Spleen (tissue), 11 donors: ENCODE measurements around the gene VMP1. TPM values are rescaled to one million over a fixed set of nuclear protein-coding genes. Genes with fewer than 3 reads are reported as not detected.
A peak's percentile ranks its signal among the peaks of the same experiment; 100 is the strongest.

Experiments
- DNase-seq: peaks from one replicate; pipeline ENCODE4 v3.0.0-alpha.2; 2020
- H3K27ac ChIP-seq, 8 donors: fragments of 200-600 bp; sonication (generic) in 7 of 8; 1 replicate in 4 of 8; 2 replicates in 4 of 8; pipeline versions ENCODE4 v1.5.0 to v1.8.0; 2016 to 2021; ENCODE audit warnings: inconsistent platforms in 4 of 8, mild to moderate bottlenecking in 4 of 8, moderate library complexity in 1 of 8
- H3K27me3 ChIP-seq, 7 donors: fragments of 200-600 bp; sonication (generic) in 6 of 7; replicated peaks in 1 of 7; 1 replicate in 4 of 7; 2 replicates in 3 of 7; pipeline versions ENCODE4 v1.5.0 to v1.8.0; 2016 to 2021; ENCODE audit warnings: inconsistent platforms in 3 of 7, mild to moderate bottlenecking in 1 of 7
- H3K36me3 ChIP-seq, 6 donors: fragments of 200-600 bp; sonication (generic) in 5 of 6; 1 replicate in 4 of 6; 2 replicates in 2 of 6; pipeline versions ENCODE4 v1.5.0 to v1.8.0; 2016 to 2021; ENCODE audit warnings: inconsistent platforms in 2 of 6
- H3K4me1 ChIP-seq, 6 donors: fragments of 200-600 bp; sonication (generic) in 5 of 6; 1 replicate in 3 of 6; 2 replicates in 3 of 6; pipeline versions ENCODE4 v1.5.0 to v1.8.0; 2016 to 2021; ENCODE audit warnings: inconsistent platforms in 3 of 6
- H3K4me3 ChIP-seq, 8 donors: fragments of 200-600 bp; sonication (generic) in 7 of 8; 1 replicate in 4 of 8; 2 replicates in 4 of 8; pipeline versions ENCODE4 v1.5.0 to v1.8.0; 2016 to 2021; ENCODE audit warnings: inconsistent platforms in 4 of 8, mild to moderate bottlenecking in 4 of 8, moderate library complexity in 2 of 8
- H3K9me3 ChIP-seq, 8 donors: fragments of 200-600 bp; sonication (generic) in 7 of 8; 1 replicate in 4 of 8; 2 replicates in 4 of 8; pipeline versions ENCODE4 v1.5.0 to v1.8.0; 2016 to 2021; ENCODE audit warnings: inconsistent platforms in 4 of 8
- CTCF ChIP-seq, 11 experiments: fragments of 200-600 bp in 7 of 11; fragments of 450-650 bp in 4 of 11; sonication (generic) in 4 of 11; IDR thresholded peaks in 8 of 11; conservative IDR thresholded peaks in 3 of 11; 1 replicate in 7 of 11; 2 replicates in 4 of 11; pipeline versions ENCODE4 v1.4.0 to v1.8.0; 2016 to 2021; ENCODE audit warnings: antibody characterized with exemption in 11 of 11, inconsistent platforms in 4 of 11, mild to moderate bottlenecking in 1 of 11
- POLR2A ChIP-seq, 3 donors: fragments of 450-650 bp; IDR thresholded peaks; one replicate each; pipeline ENCODE4 v1.5.1; 2017; ENCODE audit warnings: antibody characterized with exemption in 3 of 3, mild to moderate bottlenecking in 1 of 3
- POLR2AphosphoS5 ChIP-seq, 3 donors: sonication (generic); formaldehyde crosslinking; IDR thresholded peaks; one replicate each; pipeline ENCODE4 v1.5.1; 2017; ENCODE audit warnings: antibody characterized with exemption in 3 of 3
- WGBS, 5 donors: extraction: QIAGEN DNeasy Blood & Tissue Kit in 3 of 5; methylation state at CpG; one replicate each; pipeline versions ENCODE4 v1.1.5 to v1.1.7; 2013 to 2018; 5-methylcytosine and 5-hydroxymethylcytosine counted together
- intact Hi-C: fragments of 100-400 bp; cut with DNase I; formaldehyde crosslinking; loops from one replicate; pipeline ENCODE4 v1.15.0; 2023; ENCODE audit warnings: low total_unique reads
- polyA plus RNA-seq, 3 donors: library from polyadenylated mRNA; stranded (reverse); fragments of 200-250 nt; gene quantifications; one replicate each; pipeline ENCODE4 v1.2.1, GENCODE V29; 2013
- total RNA-seq, 7 donors: library from RNA; depleted of rRNA in 3 of 7; stranded (reverse); fragments of >200 nt in 3 of 7; fragmentation: NEBNext Ultra II Directional in 4 of 7; extraction: Animal tissue kit (Norgen Biotek cat#: 25700) in 4 of 7; gene quantifications; one replicate each; pipeline versions ENCODE4 v1.1.0 to v1.2.1, GENCODE V29; 2016 to 2021
- donor health status: healthy with polysubstance abuse.
- donor health status: DM: no; HTN: no; CAD: no; lungs with moderate emphysema.
- donor health status: DM: no; HTN: no; CAD: no.
- donor health status: Bipolar disorder and iron deficiency.
- donor health status: healthy.
- donor health status: DM: no; HTN: no; CAD: no.
- donor health status: DM: yes; HTN: yes; CAD: no.

VMP1 gene
- total and polyA plus RNA-seq, 10 donors, result 53.2 to 649 (median 304) TPM

GRCh38 chr17:59684967-59685366 lies 22.5 kb upstream of the VMP1 start:
- 91 to 96% (median 92%) methylated on average over 6 of the region's 6 CpGs for WGBS, 5 donors
- H3K36me3 ChIP-seq, result peaks cover 13 to 100% (median 90%) of the 10 kb centered on the region in 6 donors
- intact Hi-C loops, result no loop called here

GRCh38 chr17:59688008-59688407 lies 19.4 kb upstream of the VMP1 start:
- H3K27ac ChIP-seq, result peak overlapping the region in 1 of 8 donors; percentile 9
- intact Hi-C loops, result no loop called here
- no peak overlapping the region for H3K4me3 ChIP-seq
- H3K36me3 ChIP-seq, result peaks cover 8 to 100% (median 90%) of the 10 kb centered on the region in 6 donors
- DNase-seq, result no peak
- WGBS, 5 donors, result 80 to 97% (median 89%) methylated on average over 1 of the region's 1 CpG
- TF ChIP-seq POLR2AphosphoS5 (IDR thresholded peaks at IDR 0.05), result no peak
- no peak for TF ChIP-seq CTCF (IDR thresholded peaks at IDR 0.05 in 8 of 11, conservative IDR thresholded peaks at IDR 0.05 in 3 of 11)
- TF ChIP-seq POLR2A (IDR thresholded peaks at IDR 0.05), result no peak
- H3K4me1 ChIP-seq, result peaks cover 0 to 21% (median 0%) of the 10 kb centered on the region in 6 donors
- no peaks in the 10 kb centered on the region for H3K9me3 ChIP-seq
- no peaks in the 10 kb centered on the region for H3K27me3 ChIP-seq

More at GRCh38 chr17:59684967-59685366, 22.5 kb upstream of the VMP1 start:
- TF ChIP-seq POLR2A (IDR thresholded peaks at IDR 0.05), result no peak
- no peak for TF ChIP-seq CTCF (IDR thresholded peaks at IDR 0.05 in 8 of 11, conservative IDR thresholded peaks at IDR 0.05 in 3 of 11)
- no peak for TF ChIP-seq POLR2AphosphoS5 (IDR thresholded peaks at IDR 0.05)
- Histone ChIP-seq H3K27ac (no peak overlapping the region), H3K9me3 (no peaks in the 10 kb centered on the region), H3K4me3 (no peak overlapping the region), H3K27me3 (no peaks in the 10 kb centered on the region), H3K4me1 (peaks cover 0 to 21% (median 0%) of the 10 kb centered on the region in 6 donors)
- no peak for DNase-seq

GRCh38 chr17:59688496-59688895 lies 19.0 kb upstream of the VMP1 start:
- peaks cover 0 to 21% (median 0%) of the 10 kb centered on the region in 6 donors for H3K4me1 ChIP-seq
- H3K9me3 ChIP-seq, result no peaks in the 10 kb centered on the region
- DNase-seq, result no peak
- no peaks in the 10 kb centered on the region for H3K27me3 ChIP-seq
- H3K36me3 ChIP-seq, result peaks cover 5 to 100% (median 89%) of the 10 kb centered on the region in 6 donors
- peak overlapping the region in 1 of 8 donors; percentile 9 for H3K27ac ChIP-seq
- no peak for TF ChIP-seq POLR2A (IDR thresholded peaks at IDR 0.05)
- no peak for TF ChIP-seq CTCF (IDR thresholded peaks at IDR 0.05 in 8 of 11, conservative IDR thresholded peaks at IDR 0.05 in 3 of 11)
- no peak for TF ChIP-seq POLR2AphosphoS5 (IDR thresholded peaks at IDR 0.05)
- H3K4me3 ChIP-seq, result no peak overlapping the region
- 79 to 91% (median 86%) methylated on average over 2 of the region's 2 CpGs for WGBS, 5 donors
- intact Hi-C loops, result no loop called here

- no peak overlapping the region for H3K4me3 ChIP-seq
- intact Hi-C loops, result no loop called here
- H3K27me3 ChIP-seq, result no peaks in the 10 kb centered on the region
- no peak for DNase-seq
- TF ChIP-seq POLR2AphosphoS5 (IDR thresholded peaks at IDR 0.05) (no peak), POLR2A (IDR thresholded peaks at IDR 0.05) (no peak), CTCF (IDR thresholded peaks at IDR 0.05 in 8 of 11, conservative IDR thresholded peaks at IDR 0.05 in 3 of 11) (no peak)
- H3K27ac ChIP-seq, result no peak overlapping the region
- peaks cover 3 to 100% (median 87%) of the 10 kb centered on the region in 6 donors for H3K36me3 ChIP-seq
- H3K4me1 ChIP-seq, result peaks cover 0 to 36% (median 3%) of the 10 kb centered on the region in 6 donors
- H3K9me3 ChIP-seq, result no peaks in the 10 kb centered on the region
- WGBS, 5 donors, result 92 to 96% (median 93%) methylated on average over 7 of the region's 7 CpGs
These were observed 13.9 kb upstream of the VMP1 start for GRCh38 chr17:59693582-59693981.
